ENCODE results near the gene ISLR. TPM values are rescaled to one million over a fixed set of nuclear protein-coding genes. Genes with fewer than 3 reads are reported as not detected.

The ISLR gene
- total and polyA plus RNA-seq, 3 experiments from 2014 or later, result not detected

- no peak overlapping the region for H3K27ac ChIP-seq (ENCODE audit: low read depth, low read length)
- no peaks in the 10 kb centered on the region for H3K27me3 ChIP-seq (ENCODE audit: insufficient read depth, low read length, poor library complexity, severe bottlenecking)
- Mint-ChIP-seq H3K36me3 (peaks cover 0 to 1% (median 0%) of the 10 kb centered on the region in 3 donors), H3K27ac (no peak overlapping the region), H3K4me1 (no peaks in the 10 kb centered on the region), H3K27me3 (peaks cover 16 to 65% of the 10 kb centered on the region in 2 donors), H3K9me3 (peaks cover 0 to 3% (median 0%) of the 10 kb centered on the region in 5 donors), H3K4me3 (no peak overlapping the region)
- DNase-seq, result no peak
- H3K9me3 ChIP-seq (ENCODE audit: low read length), result no peaks in the 10 kb centered on the region
- POLR2A ChIA-PET, result no interaction called here
- no peaks in the 10 kb centered on the region for H3K36me3 ChIP-seq (ENCODE audit: insufficient read depth, low read length)
- CTCF ChIA-PET, result no interaction called here
- no peaks in the 10 kb centered on the region for H3K4me1 ChIP-seq (ENCODE audit: insufficient read depth, low read length)
- no peak overlapping the region for H3K4me3 ChIP-seq (ENCODE audit: low read length)
Measured at GRCh38 chr15:74144153-74144775, 29.2 kb upstream of the ISLR start.

- H3K4me3 Mint-ChIP-seq, result no peak overlapping the region
- POLR2A ChIA-PET, result no interaction called here
- no peaks in the 10 kb centered on the region for H3K4me1 Mint-ChIP-seq
- Histone ChIP-seq H3K9me3 (ENCODE audit: low read length) (no peaks in the 10 kb centered on the region), H3K27ac (ENCODE audit: low read depth, low read length) (no peak overlapping the region), H3K4me3 (ENCODE audit: low read length) (no peak overlapping the region), H3K4me1 (ENCODE audit: insufficient read depth, low read length) (no peaks in the 10 kb centered on the region), H3K36me3 (ENCODE audit: insufficient read depth, low read length) (no peaks in the 10 kb centered on the region), H3K27me3 (ENCODE audit: insufficient read depth, low read length, poor library complexity, severe bottlenecking) (no peaks in the 10 kb centered on the region)
- CTCF ChIA-PET, result no interaction called here
- peaks cover 0 to 3% (median 0%) of the 10 kb centered on the region in 5 donors for H3K9me3 Mint-ChIP-seq
- H3K27ac Mint-ChIP-seq, result peak overlapping the region in 1 of 8 donors; percentile 9
- H3K27me3 Mint-ChIP-seq, result peaks cover 13 to 55% of the 10 kb centered on the region in 2 donors
- peaks cover 0 to 1% (median 0%) of the 10 kb centered on the region in 3 donors for H3K36me3 Mint-ChIP-seq
- DNase-seq, result no peak
Measured at GRCh38 chr15:74146277-74146800, 27.2 kb upstream of the ISLR start.

- ChIA-PET POLR2A (no interaction called here), CTCF (no interaction called here)
- H3K4me3 ChIP-seq (ENCODE audit: low read length), result no peak overlapping the region
- no peaks in the 10 kb centered on the region for H3K9me3 ChIP-seq (ENCODE audit: low read length)
- Mint-ChIP-seq H3K4me1 (no peaks in the 10 kb centered on the region), H3K4me3 (no peak overlapping the region), H3K27ac (no peak overlapping the region), H3K27me3 (peaks cover 17 to 56% of the 10 kb centered on the region in 2 donors), H3K9me3 (peaks cover 0 to 3% (median 0%) of the 10 kb centered on the region in 5 donors), H3K36me3 (peaks cover 0 to 1% (median 0%) of the 10 kb centered on the region in 3 donors)
- no peaks in the 10 kb centered on the region for H3K36me3 ChIP-seq (ENCODE audit: insufficient read depth, low read length)
- H3K4me1 ChIP-seq (ENCODE audit: insufficient read depth, low read length), result no peaks in the 10 kb centered on the region
- no peak overlapping the region for H3K27ac ChIP-seq (ENCODE audit: low read depth, low read length)
- DNase-seq, result no peak
- H3K27me3 ChIP-seq (ENCODE audit: insufficient read depth, low read length, poor library complexity, severe bottlenecking), result no peaks in the 10 kb centered on the region
Measured at GRCh38 chr15:74147051-74147450, 26.5 kb upstream of the ISLR start.

GRCh38 chr15:74155766-74156417, 17.6 kb upstream of the ISLR start:
- POLR2A ChIA-PET, result no interaction called here
- CTCF ChIA-PET, result interaction anchor here (0.9 kb wide), 1 partner anchor 166 kb away, joined by 3 read pairs; no protein-coding TSS in a partner anchor
- Histone ChIP-seq H3K36me3 (ENCODE audit: insufficient read depth, low read length) (no peaks in the 10 kb centered on the region), H3K9me3 (ENCODE audit: low read length) (no peaks in the 10 kb centered on the region), H3K27me3 (ENCODE audit: insufficient read depth, low read length, poor library complexity, severe bottlenecking) (no peaks in the 10 kb centered on the region), H3K4me3 (ENCODE audit: low read length) (no peak overlapping the region), H3K4me1 (ENCODE audit: insufficient read depth, low read length) (no peaks in the 10 kb centered on the region), H3K27ac (ENCODE audit: low read depth, low read length) (no peak overlapping the region)
- H3K4me3 Mint-ChIP-seq, result no peak overlapping the region
- DNase-seq, result no peak
- peaks cover 22 to 55% of the 10 kb centered on the region in 2 donors for H3K27me3 Mint-ChIP-seq
- H3K36me3 Mint-ChIP-seq, result no peaks in the 10 kb centered on the region
- H3K27ac Mint-ChIP-seq, result no peak overlapping the region
- H3K9me3 Mint-ChIP-seq, result no peaks in the 10 kb centered on the region
- H3K4me1 Mint-ChIP-seq, result peaks cover 4 to 16% (median 5%) of the 10 kb centered on the region in 3 donors

GRCh38 chr15:74156678-74157411, 16.7 kb upstream of the ISLR start:
- no peak overlapping the region for H3K4me3 ChIP-seq (ENCODE audit: low read length)
- H3K4me3 Mint-ChIP-seq, result peak overlapping the region in 1 of 7 donors; percentile 18
- H3K9me3 Mint-ChIP-seq, result no peaks in the 10 kb centered on the region
- H3K4me1 Mint-ChIP-seq, result peaks cover 4 to 16% (median 5%) of the 10 kb centered on the region in 3 donors
- no peak overlapping the region for H3K27ac ChIP-seq (ENCODE audit: low read depth, low read length)
- H3K9me3 ChIP-seq (ENCODE audit: low read length), result no peaks in the 10 kb centered on the region
- DNase-seq, result no peak
- H3K36me3 Mint-ChIP-seq, result no peaks in the 10 kb centered on the region
- H3K27me3 ChIP-seq (ENCODE audit: insufficient read depth, low read length, poor library complexity, severe bottlenecking), result no peaks in the 10 kb centered on the region
- no peaks in the 10 kb centered on the region for H3K4me1 ChIP-seq (ENCODE audit: insufficient read depth, low read length)
- ChIA-PET POLR2A (no interaction called here), CTCF (no interaction called here)
- H3K27me3 Mint-ChIP-seq, result peaks cover 20 to 50% of the 10 kb centered on the region in 2 donors
- H3K36me3 ChIP-seq (ENCODE audit: insufficient read depth, low read length), result no peaks in the 10 kb centered on the region
- H3K27ac Mint-ChIP-seq, result peak overlapping the region in 1 of 8 donors; percentile 7

- Histone ChIP-seq H3K27me3 (ENCODE audit: insufficient read depth, low read length, poor library complexity, severe bottlenecking) (no peaks in the 10 kb centered on the region), H3K36me3 (ENCODE audit: insufficient read depth, low read length) (no peaks in the 10 kb centered on the region), H3K27ac (ENCODE audit: low read depth, low read length) (no peak overlapping the region), H3K4me1 (ENCODE audit: insufficient read depth, low read length) (no peaks in the 10 kb centered on the region), H3K9me3 (ENCODE audit: low read length) (no peaks in the 10 kb centered on the region), H3K4me3 (ENCODE audit: low read length) (no peak overlapping the region)
- no peaks in the 10 kb centered on the region for H3K36me3 Mint-ChIP-seq
- H3K9me3 Mint-ChIP-seq, result no peaks in the 10 kb centered on the region
- H3K27me3 Mint-ChIP-seq, result peaks cover 11 to 50% of the 10 kb centered on the region in 2 donors
- peak overlapping the region in 2 of 8 donors; percentile 16 to 27 for H3K27ac Mint-ChIP-seq
- ChIA-PET CTCF (no interaction called here), POLR2A (no interaction called here)
- no peak for DNase-seq
- no peak overlapping the region for H3K4me3 Mint-ChIP-seq
- peaks cover 4 to 16% (median 5%) of the 10 kb centered on the region in 3 donors for H3K4me1 Mint-ChIP-seq
Measured at GRCh38 chr15:74157868-74158827, 15.4 kb upstream of the ISLR start.

- Histone ChIP-seq H3K4me1 (ENCODE audit: insufficient read depth, low read length) (no peaks in the 10 kb centered on the region), H3K27ac (ENCODE audit: low read depth, low read length) (no peak overlapping the region), H3K4me3 (ENCODE audit: low read length) (no peak overlapping the region), H3K9me3 (ENCODE audit: low read length) (no peaks in the 10 kb centered on the region), H3K27me3 (ENCODE audit: insufficient read depth, low read length, poor library complexity, severe bottlenecking) (no peaks in the 10 kb centered on the region), H3K36me3 (ENCODE audit: insufficient read depth, low read length) (no peaks in the 10 kb centered on the region)
- peaks cover 17 to 53% of the 10 kb centered on the region in 2 donors for H3K27me3 Mint-ChIP-seq
- H3K9me3 Mint-ChIP-seq, result peaks cover 0 to under 1% (median 0%) of the 10 kb centered on the region in 5 donors
- H3K4me1 Mint-ChIP-seq, result peaks cover 4 to 16% (median 5%) of the 10 kb centered on the region in 3 donors
- H3K4me3 Mint-ChIP-seq, result no peak overlapping the region
- no peak for DNase-seq
- no peak overlapping the region for H3K27ac Mint-ChIP-seq
- POLR2A ChIA-PET, result no interaction called here
- no peaks in the 10 kb centered on the region for H3K36me3 Mint-ChIP-seq
- CTCF ChIA-PET, result no interaction called here
Measured at GRCh38 chr15:74158855-74159650, 14.5 kb upstream of the ISLR start.
